GM12873 (cell line): ENCODE measurements around the gene SLAMF9.

Source experiments
- TF ChIP-seq, protein P1 (sequence below): IDR thresholded peaks from 2 replicates; pipeline ENCODE4 v1.5.1; 2012; ENCODE audit warnings: low read depth, mild to moderate bottlenecking, moderate library complexity, low read length, control low read depth; ENCODE audit not compliant: insufficient read depth; ENCODE audit errors: missing control alignments

SLAMF9 gene

DNA sequence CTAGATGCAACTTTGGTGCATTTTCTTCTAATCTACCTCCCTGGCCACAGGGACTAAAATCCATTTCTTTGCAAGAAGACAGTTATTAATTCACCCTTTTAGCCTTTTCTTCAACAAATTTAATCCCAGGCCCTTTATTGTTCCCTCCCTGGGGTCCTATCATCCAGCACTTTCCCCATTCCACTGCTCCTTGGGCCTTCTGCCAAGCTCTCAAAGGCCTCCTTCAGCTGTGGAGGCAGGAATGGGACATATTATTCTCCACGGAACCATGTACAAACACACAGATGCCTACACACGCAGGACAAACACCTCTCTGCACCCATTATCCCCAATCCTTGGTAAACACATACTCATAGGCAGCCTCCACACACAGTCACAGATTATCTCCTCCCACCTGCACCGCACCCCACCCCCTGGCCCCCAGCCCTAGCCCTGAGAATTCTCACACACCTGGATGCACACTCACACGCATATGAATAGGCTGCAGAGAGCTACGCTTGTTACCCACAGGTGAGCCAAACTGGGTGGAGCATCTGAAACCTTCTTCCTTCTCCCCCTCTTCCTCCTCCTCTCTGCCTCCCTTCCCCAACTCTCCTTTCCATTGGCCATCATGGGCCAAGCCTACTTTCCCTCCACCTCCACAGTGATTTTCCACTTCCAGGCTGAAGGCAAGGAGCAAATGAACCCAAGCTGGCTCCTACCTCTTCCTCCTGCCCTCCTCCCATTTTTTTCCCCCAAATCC lies 40.4 kb downstream of the SLAMF9 start:
- TF ChIP-seq, protein P1, sequence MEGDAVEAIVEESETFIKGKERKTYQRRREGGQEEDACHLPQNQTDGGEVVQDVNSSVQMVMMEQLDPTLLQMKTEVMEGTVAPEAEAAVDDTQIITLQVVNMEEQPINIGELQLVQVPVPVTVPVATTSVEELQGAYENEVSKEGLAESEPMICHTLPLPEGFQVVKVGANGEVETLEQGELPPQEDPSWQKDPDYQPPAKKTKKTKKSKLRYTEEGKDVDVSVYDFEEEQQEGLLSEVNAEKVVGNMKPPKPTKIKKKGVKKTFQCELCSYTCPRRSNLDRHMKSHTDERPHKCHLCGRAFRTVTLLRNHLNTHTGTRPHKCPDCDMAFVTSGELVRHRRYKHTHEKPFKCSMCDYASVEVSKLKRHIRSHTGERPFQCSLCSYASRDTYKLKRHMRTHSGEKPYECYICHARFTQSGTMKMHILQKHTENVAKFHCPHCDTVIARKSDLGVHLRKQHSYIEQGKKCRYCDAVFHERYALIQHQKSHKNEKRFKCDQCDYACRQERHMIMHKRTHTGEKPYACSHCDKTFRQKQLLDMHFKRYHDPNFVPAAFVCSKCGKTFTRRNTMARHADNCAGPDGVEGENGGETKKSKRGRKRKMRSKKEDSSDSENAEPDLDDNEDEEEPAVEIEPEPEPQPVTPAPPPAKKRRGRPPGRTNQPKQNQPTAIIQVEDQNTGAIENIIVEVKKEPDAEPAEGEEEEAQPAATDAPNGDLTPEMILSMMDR = no peak

- TF ChIP-seq, protein P1 = no peak
These were observed 42.5 kb downstream of the SLAMF9 start for GRCh38 chr1:159911326-159912070.

GRCh38 chr1:159908031-159908940 lies 45.8 kb downstream of the SLAMF9 start:
- TF ChIP-seq, protein P1 = no peak

DNA sequence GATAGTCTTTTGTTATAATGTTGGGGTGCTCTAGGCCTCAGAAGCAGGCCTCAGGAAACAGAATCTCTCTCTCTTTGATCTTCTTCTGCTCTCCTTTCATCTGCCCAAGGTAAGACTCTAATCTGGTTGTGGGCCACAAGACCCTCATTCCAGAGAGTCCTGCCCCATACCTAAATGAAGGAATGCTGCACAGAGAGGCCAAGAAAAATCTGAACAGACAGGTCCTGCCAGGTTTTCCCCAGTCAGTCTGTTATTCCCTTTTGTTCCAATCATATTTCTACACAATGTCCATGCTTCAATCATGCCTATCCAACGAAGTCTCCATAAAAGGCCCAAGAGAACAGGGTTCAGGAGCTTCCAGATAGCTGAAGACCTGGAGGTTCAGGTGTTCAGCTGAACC lies 47.1 kb downstream of the SLAMF9 start:
- TF ChIP-seq, protein P1 = no peak

- TF ChIP-seq, protein P1 = no peak
These were observed 51.5 kb downstream of the SLAMF9 start for GRCh38 chr1:159902541-159902940.
